K562 (cell line): ENCODE results near the gene CPPED1. TPM values are rescaled to one million over a fixed set of nuclear protein-coding genes. Genes with fewer than 3 reads are reported as not detected.

Experiments
- ADNP ChIP-seq: fragments of 200-800 bp; sonication (Bioruptor generic); IDR thresholded peaks from 2 replicates; pipeline ENCODE4 v1.6.1; 2016; ENCODE audit warnings: missing genetic modification characterization, missing compliant biosample characterization
- ARID1B ChIP-seq: fragments of 450-650 bp; IDR thresholded peaks from 2 replicates; pipeline ENCODE4 v1.6.1; 2016; ENCODE audit warnings: antibody characterized with exemption, mild to moderate bottlenecking, inconsistent platforms
- CBX1 ChIP-seq: sonication (generic); IDR thresholded peaks from 2 replicates; pipeline ENCODE4 v1.6.1; 2016; ENCODE audit warnings: antibody characterized with exemption, low read depth, mild to moderate bottlenecking
- CXXC5 ChIP-seq: fragments of 250-450 bp; sonication (Bioruptor Pico); IDR thresholded peaks from 2 replicates; pipeline ENCODE4 v1.8.0; 2022; ENCODE audit warnings: inconsistent platforms, mild to moderate bottlenecking, moderate library complexity
- FOXJ2 ChIP-seq: fragments of 200-800 bp; sonication (Bioruptor generic); IDR thresholded peaks from 2 replicates; pipeline ENCODE4 v1.6.1; 2016; ENCODE audit warnings: missing genetic modification characterization, missing compliant biosample characterization
- GTF2A2 ChIP-seq: IDR thresholded peaks from 2 replicates; pipeline ENCODE4 v1.6.1; 2016; ENCODE audit warnings: mild to moderate bottlenecking, missing genetic modification characterization, missing compliant biosample characterization
- HBP1 ChIP-seq: fragments of 450-650 bp; formaldehyde crosslinking; IDR thresholded peaks from 2 replicates; pipeline ENCODE4 v1.4.0; 2022; ENCODE audit warnings: missing genetic modification characterization
- HDAC3 ChIP-seq: fragments of 450-650 bp; IDR thresholded peaks from 2 replicates; pipeline ENCODE4 v1.6.1; 2018; ENCODE audit warnings: borderline replicate concordance, mild to moderate bottlenecking, moderate library complexity; ENCODE audit not compliant: partially characterized antibody
- MAZ ChIP-seq, 2 experiments: fragments of 450-650 bp in 1 of 2; sonication (generic) in 1 of 2; formaldehyde crosslinking; IDR thresholded peaks in 1 of 2; conservative IDR thresholded peaks in 1 of 2; 2 replicates each; pipeline versions ENCODE4 v1.4.0 to v1.5.0; 2020; ENCODE audit warnings: mild to moderate bottlenecking in 1 of 2, missing genetic modification reagents in 1 of 2
- MEF2D ChIP-seq: conservative IDR thresholded peaks from 2 replicates; pipeline ENCODE4 v1.6.1; 2016; ENCODE audit warnings: low read depth, missing genetic modification characterization, missing compliant biosample characterization
- SREBF2 ChIP-seq: sonication (generic); formaldehyde crosslinking; IDR thresholded peaks from 2 replicates; pipeline ENCODE4 v1.4.0; 2020; ENCODE audit warnings: mild to moderate bottlenecking, missing genetic modification reagents
- THRA ChIP-seq: fragments of 450-650 bp; IDR thresholded peaks from 2 replicates; pipeline ENCODE4 v1.6.1; 2017; ENCODE audit warnings: mild to moderate bottlenecking, moderate library complexity
- THRB ChIP-seq: fragments of 450-650 bp; formaldehyde crosslinking; conservative IDR thresholded peaks from 2 replicates; pipeline ENCODE4 v1.4.0; 2022; ENCODE audit warnings: mild to moderate bottlenecking, missing genetic modification characterization
- ZEB2 ChIP-seq: fragments of 450-650 bp; IDR thresholded peaks from 2 replicates; pipeline ENCODE4 v1.6.1; 2016
- ZNF395 ChIP-seq: fragments of 200-800 bp; sonication (Bioruptor generic); IDR thresholded peaks from 2 replicates; pipeline ENCODE4 v1.6.1; 2017; ENCODE audit warnings: missing genetic modification characterization, missing compliant biosample characterization
- ZNF592 ChIP-seq: fragments of 450-650 bp; IDR thresholded peaks from 2 replicates; pipeline ENCODE4 v1.6.1; 2017; ENCODE audit warnings: antibody characterized with exemption, mild to moderate bottlenecking
- polyA plus RNA-seq, 8 experiments: library from polyadenylated mRNA; depleted of rRNA in 4 of 8; stranded (reverse) in 5 of 8; unstranded in 3 of 8; fragments of >200 nt; fragmentation: Nextera tagmentation in 2 of 8; fragmentation: Illumina TruSeq in 1 of 8; extraction: Ambion mirVana in 2 of 8; extraction: Trizol in 1 of 8; gene quantifications; 2 replicates each; pipeline versions ENCODE4 v1.2.1 to v1.2.3, GENCODE V29; 2011 to 2014; ENCODE audit warnings: inconsistent platforms in 1 of 8, missing spikeins in 1 of 8
- total RNA-seq, 7 experiments: library from RNA; depleted of rRNA in 6 of 7; stranded (reverse); fragments of >200 nt in 6 of 7; fragmentation: Illumina TruSeq in 2 of 7; extraction: Trizol in 2 of 7; gene quantifications; 2 replicates each; pipeline versions ENCODE4 v1.2.1 to v1.2.3, GENCODE V29; 2011 to 2021; ENCODE audit warnings: low replicate concordance in 1 of 7

Gene CPPED1
- total and polyA plus RNA-seq, 9 of the 15 experiments (the other 6 are each of a cell fraction or from before 2014, with no cell fraction given) = 7.5 to 25.7 (median 16.9) TPM

GRCh38 chr16:12613131-12613991, 190.3 kb downstream of the CPPED1 start (continued):
- TF ChIP-seq HBP1 (CRISPR knock-in tag) (no peak), GTF2A2 (peak; percentile 55; the same call in 1 of the 2 replicates), SREBF2 (no peak), THRA (0 out of 2 replicates have a peak, but pooled peaks have one; percentile 37), HDAC3 (peak; percentile 75), ARID1B (peak; percentile 97), FOXJ2 (tag) (peak; percentile 49; the same call in 1 of the 2 replicates), MAZ (CRISPR knock-in tag; conservative IDR thresholded peaks at IDR 0.05 in 1 of 2, IDR thresholded peaks at IDR 0.05 in 1 of 2) (peak in 1 of 2 experiments; percentile 56; a peak in 1 of 4 replicates), MEF2D (tag) (peak; percentile 75), CBX1 (no peak), ZEB2 (peak; percentile 100), CXXC5 (CRISPR knock-in tag) (peak; percentile 47; the same call in 1 of the 2 replicates), ZNF395 (CRISPR knock-in tag) (peak; percentile 72; the same call in 1 of the 2 replicates), ADNP (peak; percentile 18; the same call in 1 of the 2 replicates), THRB (CRISPR knock-in tag) (no peak), ZNF592 (no peak; the same call in 1 of the 2 replicates)
